ENCODE data around the gene MRC1. TPM values are rescaled to one million over a fixed set of nuclear protein-coding genes. Genes with fewer than 3 reads are reported as not detected.

The MRC1 gene
- total RNA-seq, 1 donor from 2014 or later, result 31.0 TPM

DNA sequence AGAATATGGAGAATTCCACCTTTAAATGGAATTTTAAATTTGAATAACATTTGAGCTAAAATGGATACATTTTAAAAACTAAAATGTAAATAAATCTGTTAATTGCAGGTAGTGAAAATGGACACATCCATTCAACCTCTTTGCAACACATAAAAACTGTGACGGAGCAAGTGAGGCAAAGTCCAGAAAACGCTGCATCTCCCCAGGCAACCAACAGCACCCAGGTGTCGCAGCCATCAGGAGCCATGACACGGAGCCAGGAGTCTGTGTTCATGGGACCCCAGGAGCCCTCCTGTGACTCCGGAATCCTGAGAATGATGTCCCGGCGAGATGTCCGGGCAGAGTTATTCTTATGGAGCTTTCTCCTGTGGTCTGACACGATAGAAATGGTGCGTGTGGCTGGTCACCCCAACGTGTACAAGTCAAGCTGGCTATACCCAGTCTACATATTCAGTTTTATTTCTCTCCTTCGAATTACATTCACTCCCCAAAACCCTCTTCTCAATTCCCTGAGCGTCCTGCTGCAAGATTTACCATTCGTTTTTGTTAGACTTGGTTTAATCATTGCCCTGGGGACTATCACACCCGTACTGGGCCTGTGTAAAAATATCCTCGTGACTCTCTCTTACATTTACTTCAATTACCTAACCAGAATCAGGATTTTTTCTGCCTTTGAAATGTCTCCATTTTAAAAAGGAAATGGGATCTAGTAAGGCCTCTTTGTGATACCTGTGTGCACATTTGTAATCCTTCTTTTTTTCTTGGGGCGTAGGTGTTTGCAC lies 13.1 kb upstream of the MRC1 start:
- no peak for DNase-seq (ENCODE audit: low spot score)

DNA sequence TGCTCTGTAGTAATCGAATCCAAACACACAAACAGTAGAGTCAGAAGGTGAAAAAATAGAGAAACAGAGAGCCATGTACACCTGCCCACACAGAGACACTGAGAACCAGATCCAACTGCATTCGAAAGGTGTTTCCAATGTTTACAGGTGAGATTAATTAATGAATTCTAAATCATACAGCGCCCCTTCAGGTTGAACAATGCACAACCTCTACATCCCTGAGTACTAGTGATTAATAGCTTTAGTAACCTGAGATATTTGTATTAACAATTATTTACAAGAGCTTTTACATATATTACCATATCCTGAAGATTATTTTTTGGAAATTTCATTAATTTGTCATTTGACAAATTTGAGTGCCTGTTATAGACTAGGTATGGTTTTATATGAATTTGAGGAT lies 7.6 kb upstream of the MRC1 start:
- DNase-seq (ENCODE audit: low spot score), result no peak

DNA sequence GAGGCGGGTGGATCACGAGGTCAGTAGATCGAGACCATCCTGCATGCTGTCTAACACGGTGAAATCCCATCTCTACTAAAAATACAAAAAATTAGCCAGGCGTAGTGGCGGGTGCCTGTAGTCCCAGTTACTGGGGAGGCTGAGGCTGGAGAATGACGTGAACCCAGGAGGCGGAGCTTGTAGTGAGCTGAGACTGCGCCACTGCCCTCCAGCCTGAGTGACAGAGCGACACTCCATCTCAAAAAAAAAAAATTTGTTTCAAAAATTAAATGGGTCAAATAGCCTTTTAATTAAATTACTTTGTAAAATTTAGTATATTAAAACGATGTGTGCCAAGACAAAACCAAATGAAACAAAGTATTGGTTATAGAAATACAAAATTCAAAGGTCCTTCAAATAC lies 6.8 kb upstream of the MRC1 start:
- no peak for DNase-seq (ENCODE audit: low spot score)

- DNase-seq (ENCODE audit: low spot score), result no peak
Measured at GRCh38 chr10:17802976-17803375, 6.2 kb upstream of the MRC1 start.

GRCh38 chr10:17805330-17805729 lies 3.8 kb upstream of the MRC1 start:
- no peak for DNase-seq (ENCODE audit: low spot score)

DNA sequence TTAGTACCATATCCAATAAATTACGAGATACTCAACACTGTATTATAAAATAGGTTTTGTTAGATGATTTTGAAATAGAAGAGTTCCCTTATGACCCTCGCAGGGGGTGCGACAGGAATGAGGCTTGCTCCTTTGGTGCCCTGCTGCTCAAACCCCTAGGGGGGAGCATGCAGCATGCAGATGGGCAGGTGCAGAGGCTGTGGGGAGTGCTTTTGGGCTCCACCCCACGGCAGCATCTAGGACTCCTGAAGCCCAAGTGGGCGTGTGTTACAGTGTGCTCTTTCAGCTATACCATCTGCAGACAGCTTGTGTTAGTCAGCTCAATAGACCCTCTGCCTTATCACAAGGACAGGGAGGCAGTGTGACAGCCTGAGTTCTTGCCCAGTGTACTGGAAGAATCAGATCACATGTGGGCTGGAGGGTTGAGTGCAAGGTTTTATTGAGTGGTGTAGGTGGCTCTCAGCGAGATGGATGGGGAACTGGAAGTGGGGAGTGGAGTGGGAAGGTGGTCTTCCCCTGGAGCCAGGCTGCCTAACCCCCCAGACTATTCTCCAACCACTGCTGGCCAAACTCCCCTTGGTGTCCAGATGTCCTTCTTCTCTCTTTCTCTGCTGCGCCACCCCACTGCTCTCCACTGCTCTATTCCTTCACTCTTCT lies 3.1 kb upstream of the MRC1 start:
- no peak for DNase-seq (ENCODE audit: low spot score)

DNA sequence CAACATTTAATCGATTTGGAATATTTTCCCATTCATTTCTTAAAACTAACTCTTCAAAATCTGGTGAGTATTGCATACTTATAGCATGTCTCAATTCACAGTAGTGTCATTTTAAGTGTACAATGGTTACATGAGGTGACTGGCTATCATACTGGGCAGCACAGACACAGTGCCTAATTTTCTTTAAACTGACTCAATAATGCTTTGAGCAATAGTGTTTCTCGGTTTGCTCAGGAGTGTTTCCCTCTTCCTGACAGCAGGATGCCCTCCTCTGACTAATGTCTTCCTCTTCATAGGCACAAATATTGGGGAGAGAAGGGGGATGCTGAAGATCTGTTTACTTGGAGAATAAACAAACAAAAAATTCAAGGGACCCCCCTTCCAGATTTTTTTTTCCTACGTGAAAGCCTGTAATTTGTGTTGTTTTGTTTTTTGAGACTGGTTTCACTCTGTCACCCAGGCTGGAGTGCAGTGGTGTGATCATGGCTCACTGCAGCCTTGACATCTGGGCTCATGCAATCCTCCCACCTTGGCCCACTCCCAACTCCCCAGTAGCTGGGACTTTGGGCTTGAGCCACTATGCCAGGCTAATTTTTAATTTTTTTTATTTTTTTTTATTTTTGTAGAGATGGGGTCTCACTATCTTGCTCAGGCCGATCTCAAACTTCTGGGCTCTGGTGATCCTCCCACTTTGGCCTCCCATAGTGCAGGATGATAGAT lies 2.2 kb downstream of the MRC1 start:
- no peak for DNase-seq (ENCODE audit: low spot score)

DNA sequence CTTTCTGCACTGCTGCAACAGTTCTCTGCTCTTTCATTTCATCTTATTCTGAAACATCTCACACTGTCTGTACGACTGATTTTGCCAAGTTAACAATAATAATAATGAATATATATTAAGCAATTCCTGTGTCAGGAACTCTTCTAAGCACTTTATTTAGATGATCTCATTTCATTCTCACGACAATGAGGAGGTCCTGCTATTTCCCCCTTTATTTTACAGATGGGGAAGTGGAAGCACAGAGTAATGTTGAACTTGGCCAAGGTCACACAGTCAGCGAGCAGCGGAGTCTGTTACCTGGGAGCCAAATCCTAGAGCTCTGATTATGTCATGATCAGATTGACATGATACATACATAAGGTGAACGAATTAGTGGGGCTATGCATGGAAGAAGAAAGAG lies 5.8 kb downstream of the MRC1 start:
- no peak for DNase-seq (ENCODE audit: low spot score)

- no peak for DNase-seq (ENCODE audit: low spot score)
Measured at GRCh38 chr10:17816199-17816598, 7.1 kb downstream of the MRC1 start.

- DNase-seq (ENCODE audit: low spot score), result no peak
Measured at GRCh38 chr10:17817316-17817715, 8.2 kb downstream of the MRC1 start.

- no peak for DNase-seq (ENCODE audit: low spot score)
Measured at GRCh38 chr10:17817790-17818189, 8.6 kb downstream of the MRC1 start.

GRCh38 chr10:17819836-17820235 lies 10.7 kb downstream of the MRC1 start:
- DNase-seq (ENCODE audit: low spot score), result no peak

DNA sequence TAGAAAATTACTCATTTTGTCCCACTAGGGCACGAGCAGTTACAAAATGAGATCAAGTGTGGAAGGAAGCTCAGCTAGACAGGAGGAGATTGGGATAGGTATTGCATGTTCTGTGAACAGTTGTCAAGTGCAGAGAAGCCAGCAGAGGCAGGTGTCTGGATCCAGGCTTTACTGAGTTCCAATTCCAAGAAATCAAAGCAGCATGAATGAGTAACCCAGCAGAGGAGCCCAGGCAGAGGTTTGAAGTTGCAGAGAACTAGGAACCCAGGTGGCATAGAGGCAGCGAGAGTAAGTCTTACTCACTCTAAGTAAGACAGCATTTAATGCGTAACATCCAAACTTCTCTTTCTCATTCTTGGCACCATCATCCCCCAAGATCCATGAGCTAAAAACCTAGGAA lies 11.8 kb downstream of the MRC1 start:
- no peak for DNase-seq (ENCODE audit: low spot score)

- DNase-seq (ENCODE audit: low spot score), result no peak
Measured at GRCh38 chr10:17821893-17822292, 12.7 kb downstream of the MRC1 start.

DNA sequence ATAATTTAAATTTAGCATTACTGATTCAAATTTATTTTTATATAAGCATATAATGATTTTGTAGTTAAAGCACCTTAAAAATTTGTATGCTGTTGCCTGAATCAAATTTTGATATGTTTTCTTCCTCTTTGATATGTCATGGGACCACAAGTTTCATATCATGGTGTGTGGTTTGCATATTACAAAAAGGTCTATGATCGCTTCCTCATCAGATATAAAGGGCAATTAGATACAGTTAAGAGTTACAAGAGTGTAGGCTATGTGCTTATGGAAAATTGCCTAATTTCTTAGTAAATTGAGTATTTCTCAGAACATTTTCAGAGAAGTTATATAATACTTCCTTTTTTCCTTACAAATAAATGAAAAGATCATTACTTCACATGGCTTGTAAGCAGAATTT lies 22.2 kb downstream of the MRC1 start:
- DNase-seq (ENCODE audit: low spot score), result no peak

- DNase-seq (ENCODE audit: low spot score), result no peak
Measured at GRCh38 chr10:17831896-17832295, 22.7 kb downstream of the MRC1 start.

- no peak for DNase-seq (ENCODE audit: low spot score)
Measured at GRCh38 chr10:17833656-17834055, 24.5 kb downstream of the MRC1 start.

DNA sequence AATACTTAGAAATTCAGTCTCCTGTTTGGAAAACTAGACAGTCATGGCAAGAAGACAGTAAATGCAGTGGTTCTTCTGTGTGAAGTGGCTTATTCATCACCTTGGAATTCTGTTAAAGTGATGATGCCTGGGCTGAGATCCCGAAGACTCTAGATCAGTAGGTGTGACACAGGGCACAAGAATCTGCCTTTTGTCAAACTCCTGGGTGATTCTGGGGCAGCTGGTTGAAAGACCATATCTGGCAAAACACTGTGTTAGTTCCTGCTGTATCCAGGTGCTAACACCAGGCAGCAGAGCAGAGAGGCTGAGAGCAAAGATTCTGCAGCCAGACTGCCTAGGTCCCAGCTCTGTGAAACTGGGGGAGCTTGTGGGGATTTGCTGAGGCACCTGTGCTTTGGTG lies 26.5 kb downstream of the MRC1 start:
- no peak for DNase-seq (ENCODE audit: low spot score)

DNA sequence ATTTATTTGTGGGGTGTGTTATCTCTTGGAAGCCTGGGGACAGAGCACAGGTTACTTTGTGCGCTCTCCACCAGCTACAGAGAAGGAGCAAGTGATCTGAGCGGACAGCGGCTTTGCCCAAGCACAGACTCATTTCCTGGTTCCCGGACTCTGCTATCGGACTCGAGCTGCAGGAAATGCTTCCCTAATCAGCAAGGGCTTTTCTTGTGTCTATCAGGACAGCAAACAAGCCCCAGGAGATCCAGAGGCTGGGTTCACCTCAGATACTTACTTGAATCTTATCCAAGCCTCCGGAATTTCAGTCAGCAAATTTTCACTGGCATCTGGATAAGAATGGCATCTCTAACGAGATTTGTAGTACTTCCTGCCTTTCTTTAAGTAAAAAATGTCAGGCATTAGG lies 27.8 kb downstream of the MRC1 start:
- peak; percentile 16 for DNase-seq (ENCODE audit: low spot score)

DNA sequence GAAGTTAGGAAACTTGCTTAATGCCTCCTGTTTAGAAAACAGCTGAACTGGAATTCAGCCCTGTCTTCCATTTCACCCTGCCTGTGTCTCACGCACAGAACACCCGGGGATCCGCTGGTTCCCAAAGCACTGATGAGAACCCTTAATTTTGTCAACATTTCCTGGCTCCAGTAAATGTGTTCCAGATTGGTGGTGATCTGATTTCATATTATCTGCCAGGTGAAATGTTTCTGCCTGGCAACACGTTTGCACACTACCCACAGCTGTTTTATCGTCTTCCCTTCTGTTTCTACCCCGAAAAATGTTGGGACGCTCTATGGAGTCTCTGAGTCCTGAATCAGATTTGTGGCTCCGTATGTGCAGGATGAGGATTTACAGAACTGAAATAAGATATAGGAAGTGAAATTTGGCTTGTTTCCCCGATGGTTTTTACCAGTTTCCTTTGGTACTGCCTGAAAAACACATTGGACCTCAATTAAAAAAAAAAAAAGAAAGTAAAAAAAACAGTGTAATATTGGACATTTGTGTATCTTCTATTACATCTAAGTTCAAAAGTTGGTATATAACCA lies 29.0 kb downstream of the MRC1 start:
- no peak for DNase-seq (ENCODE audit: low spot score)

DNA sequence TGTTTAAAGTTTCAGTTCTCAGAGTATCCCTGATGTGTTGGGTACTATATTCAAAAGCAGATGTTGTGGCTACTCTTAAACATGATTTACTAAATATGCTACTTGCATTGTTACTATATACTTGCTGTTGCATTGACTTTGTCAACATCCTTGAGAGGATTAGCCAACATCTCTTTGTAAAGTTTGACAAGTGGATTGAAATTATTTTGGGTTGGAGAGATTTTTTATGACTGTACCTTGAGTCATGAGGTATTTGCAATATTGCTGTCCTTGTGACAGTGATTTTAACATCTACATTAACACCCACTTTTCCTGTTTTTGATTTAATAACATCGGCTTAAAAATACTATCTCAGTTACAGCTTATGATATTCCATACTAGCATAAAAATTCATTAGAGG lies 31.9 kb downstream of the MRC1 start:
- DNase-seq (ENCODE audit: low spot score), result no peak

DNA sequence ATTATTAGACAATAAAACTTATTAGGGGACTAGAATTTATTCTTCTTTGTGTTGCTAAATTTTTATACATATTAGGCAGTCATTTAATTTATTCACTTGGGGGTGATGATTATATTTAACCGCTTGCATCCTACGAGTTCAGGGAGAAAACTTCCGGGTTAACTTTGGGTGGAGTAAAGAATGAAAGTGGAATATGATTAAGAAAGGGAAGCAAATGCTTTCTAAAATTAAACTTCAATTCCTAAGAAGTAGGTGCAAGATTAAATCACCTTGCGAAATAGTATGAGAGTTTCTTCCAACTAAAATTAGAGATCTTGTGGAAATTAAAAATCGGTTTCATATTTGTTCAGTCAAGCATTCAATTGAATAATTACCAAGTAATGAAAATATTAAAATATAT lies 33.5 kb downstream of the MRC1 start:
- no peak for DNase-seq (ENCODE audit: low spot score)
